Neutrophil (primary cell): ENCODE data around the gene FBN2.

Source experiments
- H3K27ac ChIP-seq: fragments of 200-600 bp; sonication (generic); 2 replicates; pipeline ENCODE4 v1.5.1; 2016; ENCODE audit warnings: mild to moderate bottlenecking, moderate library complexity
- H3K27me3 ChIP-seq: fragments of 200-600 bp; sonication (generic); 2 replicates; pipeline ENCODE4 v1.6.0; 2016; ENCODE audit warnings: mild to moderate bottlenecking
- H3K36me3 ChIP-seq: fragments of 200-600 bp; sonication (generic); 2 replicates; pipeline ENCODE4 v1.5.1; 2017
- H3K4me1 ChIP-seq, 2 experiments: fragments of 200-600 bp in 1 of 2; sonication (generic) in 1 of 2; 1 replicate in 1 of 2; 2 replicates in 1 of 2; pipeline versions ENCODE4 v1.5.1 to v1.6.1; 2013 to 2016; ENCODE audit warnings: low read depth in 1 of 2, low read length in 1 of 2, mild to moderate bottlenecking in 1 of 2, moderate library complexity in 1 of 2; ENCODE audit not compliant: control insufficient read depth in 1 of 2, insufficient read depth in 1 of 2
- H3K4me3 ChIP-seq, 2 experiments: fragments of 200-600 bp in 1 of 2; sonication (generic) in 1 of 2; 1 replicate in 1 of 2; 2 replicates in 1 of 2; pipeline ENCODE4 v1.5.1; 2013 to 2016; ENCODE audit warnings: low read depth in 1 of 2, low read length in 1 of 2, mild to moderate bottlenecking in 1 of 2, moderate library complexity in 1 of 2
- H3K9me3 ChIP-seq: fragments of 200-600 bp; sonication (generic); 2 replicates; pipeline ENCODE4 v1.5.1; 2016
- CTCF ChIP-seq: fragments of 200-600 bp; sonication (generic); IDR thresholded peaks from 2 replicates; pipeline ENCODE4 v1.5.1; 2016; ENCODE audit warnings: antibody characterized with exemption

Gene FBN2

GRCh38 chr5:128538000-128538249 is at the start of gene FBN2:
Gene FBN2 (minus strand): TSS chr5:128538245. CDS start chr5:128537603, 642 bp downstream.
- Histone ChIP-seq H3K27me3 (peaks cover 41% of the 10 kb centered on the region), H3K27ac (peak within 1 kb of the TSS; percentile 49), H3K36me3 (no peaks in the 10 kb centered on the region), H3K4me1 (peaks cover 8 to 17% of the 10 kb centered on the region in 2 experiments), H3K9me3 (no peaks in the 10 kb centered on the region), H3K4me3 (peak within 1 kb of the TSS; percentile 51 to 69)
- TF ChIP-seq CTCF = no peak

GRCh38 chr5:128587275-128587674 is 49.2 kb upstream of the FBN2 start:
- no peak overlapping the region for H3K27ac ChIP-seq
- no peaks in the 10 kb centered on the region for H3K36me3 ChIP-seq
- no peaks in the 10 kb centered on the region for H3K27me3 ChIP-seq
- no peak for TF ChIP-seq CTCF
- H3K4me1 ChIP-seq = no peaks in the 10 kb centered on the region
- H3K9me3 ChIP-seq = no peaks in the 10 kb centered on the region
- no peak overlapping the region for H3K4me3 ChIP-seq

- H3K36me3 ChIP-seq = no peaks in the 10 kb centered on the region
- no peak for TF ChIP-seq CTCF
- H3K4me3 ChIP-seq = no peak overlapping the region
Observed at GRCh38 chr5:128586848-128587247, 48.8 kb upstream of the FBN2 start.

GRCh38 chr5:128579639-128580038 is 41.6 kb upstream of the FBN2 start:
- no peaks in the 10 kb centered on the region for H3K4me1 ChIP-seq
- H3K4me3 ChIP-seq = no peak overlapping the region
- H3K27ac ChIP-seq = no peak overlapping the region
- H3K9me3 ChIP-seq = no peaks in the 10 kb centered on the region
- H3K27me3 ChIP-seq = no peaks in the 10 kb centered on the region
- TF ChIP-seq CTCF = no peak
- H3K36me3 ChIP-seq = no peaks in the 10 kb centered on the region

More at GRCh38 chr5:128586848-128587247, 48.8 kb upstream of the FBN2 start:
- H3K9me3 ChIP-seq = no peaks in the 10 kb centered on the region
- H3K27me3 ChIP-seq = no peaks in the 10 kb centered on the region
- H3K27ac ChIP-seq = no peak overlapping the region
- H3K4me1 ChIP-seq = no peaks in the 10 kb centered on the region

- no peaks in the 10 kb centered on the region for H3K9me3 ChIP-seq
- H3K27ac ChIP-seq = no peak overlapping the region
- no peak for TF ChIP-seq CTCF
- H3K4me3 ChIP-seq = no peak overlapping the region
- H3K36me3 ChIP-seq = no peaks in the 10 kb centered on the region
- H3K4me1 ChIP-seq = no peaks in the 10 kb centered on the region
- H3K27me3 ChIP-seq = no peaks in the 10 kb centered on the region
Observed at GRCh38 chr5:128579093-128579492, 41.0 kb upstream of the FBN2 start.

GRCh38 chr5:128574041-128574440 is 36.0 kb upstream of the FBN2 start:
- H3K27ac ChIP-seq = no peak overlapping the region
- no peaks in the 10 kb centered on the region for H3K27me3 ChIP-seq
- no peaks in the 10 kb centered on the region for H3K9me3 ChIP-seq
- no peak overlapping the region for H3K4me3 ChIP-seq
- no peaks in the 10 kb centered on the region for H3K36me3 ChIP-seq
- no peak for TF ChIP-seq CTCF
- no peaks in the 10 kb centered on the region for H3K4me1 ChIP-seq
